Breast epithelium (tissue), 4 donors: Measurements from ENCODE around the gene MITF. TPM values are rescaled to one million over a fixed set of nuclear protein-coding genes. Genes with fewer than 3 reads are reported as not detected.
A peak's percentile ranks its signal among the peaks of the same experiment; 100 is the strongest.

Experiments used
- DNase-seq, 2 donors: peaks; one replicate each; pipeline ENCODE4 v3.0.0-alpha.2; 2019; ENCODE audit warnings: low spot score in 2 of 2
- H3K27ac ChIP-seq, 2 donors: fragments of 200-600 bp; sonication (generic) in 1 of 2; one replicate each; pipeline ENCODE4 v1.5.1; 2016 to 2019; ENCODE audit warnings: mild to moderate bottlenecking in 1 of 2
- H3K27me3 ChIP-seq, 2 donors: fragments of 200-600 bp; sonication (generic) in 1 of 2; one replicate each; pipeline versions ENCODE4 v1.5.1 to v1.6.0; 2017 to 2019; ENCODE audit warnings: control low read depth in 1 of 2, mild to moderate bottlenecking in 1 of 2
- H3K36me3 ChIP-seq: fragments of 200-600 bp; one replicate; pipeline ENCODE4 v1.5.1; 2019
- H3K4me1 ChIP-seq, 2 donors: fragments of 200-600 bp; sonication (generic); one replicate each; pipeline ENCODE4 v1.5.1; 2016 to 2019; ENCODE audit warnings: control low read depth in 1 of 2
- H3K4me3 ChIP-seq, 3 donors: fragments of 200-600 bp; sonication (generic); 1 replicate in 2 of 3; 2 replicates in 1 of 3; pipeline ENCODE4 v1.5.1; 2016 to 2019; ENCODE audit warnings: mild to moderate bottlenecking in 3 of 3, moderate library complexity in 2 of 3
- H3K9me3 ChIP-seq, 2 donors: fragments of 200-600 bp; sonication (generic) in 1 of 2; one replicate each; pipeline ENCODE4 v1.5.1; 2016 to 2019; ENCODE audit warnings: control low read depth in 1 of 2
- CTCF ChIP-seq, 3 donors: fragments of 450-650 bp; IDR thresholded peaks; one replicate each; pipeline ENCODE4 v1.5.1; 2016 to 2017; ENCODE audit warnings: antibody characterized with exemption in 3 of 3, mild to moderate bottlenecking in 3 of 3, moderate library complexity in 3 of 3
- POLR2A ChIP-seq: fragments of 450-650 bp; IDR thresholded peaks from one replicate; pipeline ENCODE4 v1.6.1; 2016; ENCODE audit warnings: antibody characterized with exemption, mild to moderate bottlenecking, moderate library complexity
- POLR2AphosphoS5 ChIP-seq, 3 donors: sonication (generic); formaldehyde crosslinking; IDR thresholded peaks; one replicate each; pipeline ENCODE4 v1.6.1; 2017; ENCODE audit warnings: antibody characterized with exemption in 3 of 3
- intact Hi-C: fragments of 100-400 bp; cut with DNase I; formaldehyde crosslinking; loops from one replicate; pipeline ENCODE4 v1.15.1; 2023; ENCODE audit warnings: low total_unique reads
- total RNA-seq, 3 donors: library from RNA; depleted of rRNA; stranded (reverse); fragments of >200 nt; gene quantifications; one replicate each; pipeline ENCODE4 v1.1.0, GENCODE V29; 2016

MITF gene
- total RNA-seq, 3 donors from 2014 or later: 23.3 to 45.8 (median 25.6) TPM

- no peaks in the 10 kb centered on the region for H3K9me3 ChIP-seq
- no peaks in the 10 kb centered on the region for H3K27me3 ChIP-seq
- H3K36me3 ChIP-seq: no peaks in the 10 kb centered on the region
- intact Hi-C loops: no loop called here
- no peak for DNase-seq
- peaks cover 0 to 9% of the 10 kb centered on the region in 2 donors for H3K4me1 ChIP-seq
- peak overlapping the region; percentile 2 to 41 for H3K27ac ChIP-seq
- TF ChIP-seq CTCF (IDR thresholded peaks at IDR 0.05) (no peak), POLR2A (no peak), POLR2AphosphoS5 (IDR thresholded peaks at IDR 0.05) (no peak)
- no peak overlapping the region for H3K4me3 ChIP-seq
These were observed 25.6 kb downstream of the MITF start for GRCh38 chr3:69764861-69765260.

GRCh38 chr3:69766638-69767037 lies 27.4 kb downstream of the MITF start:
- intact Hi-C loops: no loop called here
- DNase-seq: no peak
- Histone ChIP-seq H3K27me3 (no peaks in the 10 kb centered on the region), H3K36me3 (no peaks in the 10 kb centered on the region), H3K9me3 (no peaks in the 10 kb centered on the region), H3K4me1 (peaks cover 0 to 9% of the 10 kb centered on the region in 2 donors), H3K4me3 (no peak overlapping the region), H3K27ac (no peak overlapping the region)
- no peak for TF ChIP-seq POLR2AphosphoS5 (IDR thresholded peaks at IDR 0.05)

- DNase-seq: peak in 1 of 2 donors; percentile 55
- intact Hi-C loops: no loop called here
- Histone ChIP-seq H3K4me3 (no peak overlapping the region), H3K36me3 (no peaks in the 10 kb centered on the region), H3K27ac (no peak overlapping the region), H3K9me3 (no peaks in the 10 kb centered on the region), H3K27me3 (no peaks in the 10 kb centered on the region), H3K4me1 (peaks cover 0 to 9% of the 10 kb centered on the region in 2 donors)
- no peak for TF ChIP-seq CTCF (IDR thresholded peaks at IDR 0.05)
- TF ChIP-seq POLR2A: no peak
- TF ChIP-seq POLR2AphosphoS5 (IDR thresholded peaks at IDR 0.05): no peak
These were observed 28.3 kb downstream of the MITF start for GRCh38 chr3:69767571-69767970.

DNA sequence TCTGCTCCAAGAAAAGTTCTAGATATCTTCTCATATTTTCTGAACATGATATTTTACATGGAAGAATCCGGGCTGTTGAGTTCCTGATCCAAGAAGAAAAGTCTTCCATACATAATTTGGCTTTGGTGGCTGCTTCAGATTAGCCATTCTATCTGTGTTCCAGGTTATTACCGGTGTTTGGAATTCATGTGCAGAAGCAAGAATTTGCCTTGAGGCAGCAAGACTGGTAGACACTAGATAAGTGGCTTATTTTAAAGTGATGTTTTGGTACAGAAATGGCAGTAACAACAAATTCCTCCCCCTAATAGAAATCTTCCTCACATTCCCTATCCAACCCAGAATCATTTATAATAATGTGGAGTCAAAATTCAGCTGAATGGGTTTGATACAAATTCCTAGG lies 29.2 kb downstream of the MITF start:
- Histone ChIP-seq H3K4me1 (peaks cover 0 to 9% of the 10 kb centered on the region in 2 donors), H3K27ac (no peak overlapping the region), H3K9me3 (no peaks in the 10 kb centered on the region), H3K36me3 (no peaks in the 10 kb centered on the region), H3K4me3 (no peak overlapping the region), H3K27me3 (no peaks in the 10 kb centered on the region)
- intact Hi-C loops: no loop called here
- no peak for DNase-seq
- TF ChIP-seq POLR2A (no peak), CTCF (IDR thresholded peaks at IDR 0.05) (no peak), POLR2AphosphoS5 (IDR thresholded peaks at IDR 0.05) (no peak)

- no peak overlapping the region for H3K27ac ChIP-seq
- TF ChIP-seq CTCF (IDR thresholded peaks at IDR 0.05) (no peak), POLR2AphosphoS5 (IDR thresholded peaks at IDR 0.05) (no peak), POLR2A (no peak)
- H3K4me1 ChIP-seq: peaks cover 0 to 12% of the 10 kb centered on the region in 2 donors
- no peak overlapping the region for H3K4me3 ChIP-seq
- H3K27me3 ChIP-seq: no peaks in the 10 kb centered on the region
- intact Hi-C loops: loop anchor here (10.0 kb wide), 1 partner anchor 1385 kb away; no protein-coding TSS in a partner anchor
- no peaks in the 10 kb centered on the region for H3K36me3 ChIP-seq
- H3K9me3 ChIP-seq: no peaks in the 10 kb centered on the region
- no peak for DNase-seq
These were observed 31.0 kb downstream of the MITF start for GRCh38 chr3:69770219-69770618.
